Breast epithelium (tissue), 4 donors: ENCODE data around the gene IVD. TPM values are rescaled to one million over a fixed set of nuclear protein-coding genes. Genes with fewer than 3 reads are reported as not detected.

Experiments used
- DNase-seq, 2 donors: peaks; one replicate each; pipeline ENCODE4 v3.0.0-alpha.2; 2019; ENCODE audit warnings: low spot score in 2 of 2
- H3K27ac ChIP-seq, 2 donors: fragments of 200-600 bp; sonication (generic) in 1 of 2; one replicate each; pipeline ENCODE4 v1.5.1; 2016 to 2019; ENCODE audit warnings: mild to moderate bottlenecking in 1 of 2
- H3K27me3 ChIP-seq, 2 donors: fragments of 200-600 bp; sonication (generic) in 1 of 2; one replicate each; pipeline versions ENCODE4 v1.5.1 to v1.6.0; 2017 to 2019; ENCODE audit warnings: control low read depth in 1 of 2, mild to moderate bottlenecking in 1 of 2
- H3K36me3 ChIP-seq: fragments of 200-600 bp; one replicate; pipeline ENCODE4 v1.5.1; 2019
- H3K4me1 ChIP-seq, 2 donors: fragments of 200-600 bp; sonication (generic); one replicate each; pipeline ENCODE4 v1.5.1; 2016 to 2019; ENCODE audit warnings: control low read depth in 1 of 2
- H3K4me3 ChIP-seq, 3 donors: fragments of 200-600 bp; sonication (generic); 1 replicate in 2 of 3; 2 replicates in 1 of 3; pipeline ENCODE4 v1.5.1; 2016 to 2019; ENCODE audit warnings: mild to moderate bottlenecking in 3 of 3, moderate library complexity in 2 of 3
- H3K9me3 ChIP-seq, 2 donors: fragments of 200-600 bp; sonication (generic) in 1 of 2; one replicate each; pipeline ENCODE4 v1.5.1; 2016 to 2019; ENCODE audit warnings: control low read depth in 1 of 2
- POLR2A ChIP-seq: fragments of 450-650 bp; IDR thresholded peaks from one replicate; pipeline ENCODE4 v1.6.1; 2016; ENCODE audit warnings: antibody characterized with exemption, mild to moderate bottlenecking, moderate library complexity
- POLR2AphosphoS5 ChIP-seq, 3 donors: sonication (generic); formaldehyde crosslinking; IDR thresholded peaks; one replicate each; pipeline ENCODE4 v1.6.1; 2017; ENCODE audit warnings: antibody characterized with exemption in 3 of 3
- intact Hi-C: fragments of 100-400 bp; cut with DNase I; formaldehyde crosslinking; loops from one replicate; pipeline ENCODE4 v1.15.1; 2023; ENCODE audit warnings: low total_unique reads
- total RNA-seq, 3 donors: library from RNA; depleted of rRNA; stranded (reverse); fragments of >200 nt; gene quantifications; one replicate each; pipeline ENCODE4 v1.1.0, GENCODE V29; 2016
- TF ChIP-seq, protein P1 (sequence below), 3 donors: fragments of 450-650 bp; IDR thresholded peaks; one replicate each; pipeline ENCODE4 v1.5.1; 2016 to 2017; ENCODE audit warnings: antibody characterized with exemption in 3 of 3, mild to moderate bottlenecking in 3 of 3, moderate library complexity in 3 of 3

IVD gene
- total RNA-seq, 3 donors from 2014 or later, result 43.8 to 72.7 (median 62.6) TPM

DNA sequence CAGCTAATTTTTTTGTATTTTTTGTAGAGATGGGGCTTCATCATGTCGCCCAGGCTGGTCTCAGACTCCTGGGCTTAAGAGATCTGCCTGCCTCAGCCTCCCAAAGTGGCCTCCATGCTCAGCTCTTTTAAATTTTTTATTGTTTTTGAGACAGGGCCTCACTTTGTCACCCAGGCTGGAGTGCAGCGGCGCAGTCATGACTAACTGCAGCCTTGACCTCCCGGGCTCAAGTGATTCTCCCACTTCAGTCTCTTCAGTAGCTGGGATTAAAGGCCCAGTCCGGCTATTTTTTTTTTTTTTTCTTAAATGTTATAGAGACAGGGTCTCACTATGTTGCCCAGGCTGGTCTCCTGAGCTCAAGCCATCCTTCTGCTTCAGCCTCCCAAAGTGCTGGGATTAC lies 20.1 kb downstream of the IVD start:
- TF ChIP-seq POLR2A (no peak), POLR2AphosphoS5 (IDR thresholded peaks at IDR 0.05) (no peak)
- TF ChIP-seq, protein P1, sequence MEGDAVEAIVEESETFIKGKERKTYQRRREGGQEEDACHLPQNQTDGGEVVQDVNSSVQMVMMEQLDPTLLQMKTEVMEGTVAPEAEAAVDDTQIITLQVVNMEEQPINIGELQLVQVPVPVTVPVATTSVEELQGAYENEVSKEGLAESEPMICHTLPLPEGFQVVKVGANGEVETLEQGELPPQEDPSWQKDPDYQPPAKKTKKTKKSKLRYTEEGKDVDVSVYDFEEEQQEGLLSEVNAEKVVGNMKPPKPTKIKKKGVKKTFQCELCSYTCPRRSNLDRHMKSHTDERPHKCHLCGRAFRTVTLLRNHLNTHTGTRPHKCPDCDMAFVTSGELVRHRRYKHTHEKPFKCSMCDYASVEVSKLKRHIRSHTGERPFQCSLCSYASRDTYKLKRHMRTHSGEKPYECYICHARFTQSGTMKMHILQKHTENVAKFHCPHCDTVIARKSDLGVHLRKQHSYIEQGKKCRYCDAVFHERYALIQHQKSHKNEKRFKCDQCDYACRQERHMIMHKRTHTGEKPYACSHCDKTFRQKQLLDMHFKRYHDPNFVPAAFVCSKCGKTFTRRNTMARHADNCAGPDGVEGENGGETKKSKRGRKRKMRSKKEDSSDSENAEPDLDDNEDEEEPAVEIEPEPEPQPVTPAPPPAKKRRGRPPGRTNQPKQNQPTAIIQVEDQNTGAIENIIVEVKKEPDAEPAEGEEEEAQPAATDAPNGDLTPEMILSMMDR (IDR thresholded peaks at IDR 0.05), result no peak
- no peaks in the 10 kb centered on the region for H3K36me3 ChIP-seq
- no peak overlapping the region for H3K27ac ChIP-seq
- H3K27me3 ChIP-seq, result no peaks in the 10 kb centered on the region
- intact Hi-C loops, result loop anchor here (5.0 to 10.0 kb wide), 2 partner anchors 61 to 832 kb away; no protein-coding TSS in a partner anchor
- no peaks in the 10 kb centered on the region for H3K9me3 ChIP-seq
- no peak overlapping the region for H3K4me3 ChIP-seq
- peaks cover 0 to 7% of the 10 kb centered on the region in 2 donors for H3K4me1 ChIP-seq
- no peak for DNase-seq

DNA sequence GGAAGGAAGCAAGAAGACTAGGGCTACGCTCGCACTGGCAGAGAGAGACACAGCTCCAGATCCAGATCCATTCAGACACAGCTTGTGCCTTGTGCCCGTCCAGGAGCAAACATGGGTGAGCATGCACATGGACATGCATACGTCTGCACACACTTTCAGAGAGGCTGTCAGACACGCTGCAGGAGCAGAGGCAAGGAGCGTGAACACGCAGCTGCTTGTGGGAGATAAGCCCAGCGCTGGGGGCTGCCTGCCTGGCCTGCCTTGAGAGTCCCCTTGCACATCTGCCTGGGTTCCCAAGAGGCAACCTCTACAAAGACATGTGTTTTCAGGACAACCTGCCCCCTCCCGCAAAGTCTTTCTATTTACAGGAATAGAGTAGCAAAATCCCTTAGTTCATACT lies 21.6 kb downstream of the IVD start:
- no peaks in the 10 kb centered on the region for H3K27me3 ChIP-seq
- no peak overlapping the region for H3K27ac ChIP-seq
- intact Hi-C loops, result loop anchor here (5.0 to 10.0 kb wide), 2 partner anchors 62 to 830 kb away; no protein-coding TSS in a partner anchor
- H3K9me3 ChIP-seq, result no peaks in the 10 kb centered on the region
- H3K4me1 ChIP-seq, result no peaks in the 10 kb centered on the region
- no peaks in the 10 kb centered on the region for H3K36me3 ChIP-seq
- no peak for DNase-seq
- TF ChIP-seq POLR2A, result no peak
- TF ChIP-seq, protein P1 (IDR thresholded peaks at IDR 0.05), result no peak
- TF ChIP-seq POLR2AphosphoS5 (IDR thresholded peaks at IDR 0.05), result no peak
- H3K4me3 ChIP-seq, result no peak overlapping the region

DNA sequence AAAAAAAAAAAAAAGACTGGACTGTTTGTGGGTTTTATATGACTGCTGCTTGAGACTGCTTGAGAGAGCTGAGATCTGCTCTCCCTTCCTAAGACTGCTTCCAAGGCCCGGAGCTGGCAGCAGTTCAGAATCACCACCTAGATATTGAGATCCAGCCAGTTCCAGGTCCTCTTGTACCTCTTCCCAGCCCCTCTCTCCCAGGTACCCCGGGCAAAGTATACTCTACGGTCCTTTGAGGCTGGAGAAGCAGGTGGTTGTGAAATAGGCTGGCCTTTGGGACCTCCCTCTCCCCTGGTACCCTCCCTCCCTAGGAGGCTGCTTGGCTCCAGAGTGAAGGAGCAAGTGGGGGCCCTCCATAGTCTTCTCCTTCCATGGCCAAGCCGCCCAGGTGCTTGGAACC lies 22.6 kb downstream of the IVD start:
- no peaks in the 10 kb centered on the region for H3K4me1 ChIP-seq
- H3K36me3 ChIP-seq, result no peaks in the 10 kb centered on the region
- no peaks in the 10 kb centered on the region for H3K27me3 ChIP-seq
- no peak overlapping the region for H3K4me3 ChIP-seq
- no peak overlapping the region for H3K27ac ChIP-seq
- no peak for DNase-seq
- intact Hi-C loops, result loop anchor here (5.0 to 10.0 kb wide), 2 partner anchors 63 to 829 kb away; no protein-coding TSS in a partner anchor
- no peaks in the 10 kb centered on the region for H3K9me3 ChIP-seq
- TF ChIP-seq POLR2A, result no peak
- no peak for TF ChIP-seq POLR2AphosphoS5 (IDR thresholded peaks at IDR 0.05)
- TF ChIP-seq, protein P1 (IDR thresholded peaks at IDR 0.05), result no peak

DNA sequence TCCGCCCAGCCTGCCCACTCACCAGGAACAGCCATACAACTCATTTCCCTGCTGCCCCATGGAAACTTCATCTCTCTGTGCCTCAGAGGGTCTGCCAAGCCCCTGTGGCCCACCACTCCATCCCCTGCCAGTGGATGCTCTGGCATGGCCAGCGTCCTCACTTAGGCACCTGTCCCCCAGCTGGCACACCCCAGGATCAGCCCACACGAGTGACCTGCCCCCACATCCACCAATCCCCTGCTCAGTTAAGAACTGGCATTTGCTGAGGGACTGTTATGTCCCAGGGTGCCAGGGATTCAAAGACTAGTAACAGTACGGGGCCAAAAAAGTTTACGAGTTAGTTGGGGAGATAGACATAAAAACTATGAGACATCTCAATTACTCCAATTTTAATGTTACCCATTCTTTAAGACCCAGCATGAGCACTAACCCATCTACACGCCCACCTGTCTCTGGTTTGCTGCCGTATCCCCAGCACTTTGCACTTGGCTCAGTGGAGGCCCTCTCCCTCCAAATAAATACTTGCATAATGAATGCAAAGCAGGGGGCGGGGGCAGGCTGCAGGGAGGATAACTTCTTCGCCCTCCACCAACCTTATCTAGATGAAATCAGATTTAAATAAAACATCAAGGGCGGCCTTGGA lies 23.6 kb downstream of the IVD start:
- Histone ChIP-seq H3K9me3 (no peaks in the 10 kb centered on the region), H3K36me3 (no peaks in the 10 kb centered on the region), H3K4me1 (no peaks in the 10 kb centered on the region), H3K4me3 (no peak overlapping the region), H3K27me3 (no peaks in the 10 kb centered on the region), H3K27ac (no peak overlapping the region)
- DNase-seq, result no peak
- intact Hi-C loops, result loop anchor here (5.0 to 10.0 kb wide), 2 partner anchors 64 to 828 kb away; no protein-coding TSS in a partner anchor
- TF ChIP-seq, protein P1 (IDR thresholded peaks at IDR 0.05), result no peak
- no peak for TF ChIP-seq POLR2AphosphoS5 (IDR thresholded peaks at IDR 0.05)
- no peak for TF ChIP-seq POLR2A

DNA sequence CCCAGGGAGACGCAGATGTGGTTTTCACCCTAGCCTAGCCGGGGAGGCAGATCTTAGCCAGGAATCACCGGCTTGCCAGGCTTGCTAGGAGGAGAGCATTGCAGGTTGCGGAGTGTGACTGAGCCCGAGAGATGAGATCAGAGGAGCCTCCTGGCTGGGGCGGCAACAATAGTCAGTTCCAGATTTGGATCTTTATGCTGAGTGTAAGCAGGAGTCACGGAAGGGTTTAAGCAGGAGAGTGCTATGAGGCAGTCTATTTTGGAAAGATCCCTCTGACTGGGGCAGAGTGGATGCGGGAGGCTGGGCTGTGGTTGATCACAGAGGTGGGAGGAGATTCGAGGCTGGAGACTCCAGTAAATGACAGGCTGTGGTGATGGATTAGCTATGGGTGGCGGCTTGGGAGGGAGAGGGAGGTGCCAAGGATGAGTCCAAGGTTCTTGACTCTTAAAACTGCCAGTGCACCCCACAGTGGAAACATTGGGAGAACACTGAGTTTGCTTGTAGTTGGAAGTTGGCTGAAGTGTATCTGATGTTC lies 24.7 kb downstream of the IVD start:
- H3K9me3 ChIP-seq, result no peaks in the 10 kb centered on the region
- H3K4me1 ChIP-seq, result no peaks in the 10 kb centered on the region
- H3K36me3 ChIP-seq, result no peaks in the 10 kb centered on the region
- no peak overlapping the region for H3K4me3 ChIP-seq
- no peak for DNase-seq
- no peak for TF ChIP-seq POLR2AphosphoS5 (IDR thresholded peaks at IDR 0.05)
- TF ChIP-seq, protein P1 (IDR thresholded peaks at IDR 0.05), result no peak
- no peak for TF ChIP-seq POLR2A
- intact Hi-C loops, result no loop called here
- H3K27me3 ChIP-seq, result no peaks in the 10 kb centered on the region
- H3K27ac ChIP-seq, result no peak overlapping the region
